Measurements from ENCODE around the gene TSPOAP1.
"Not testable (repeated sequence)": the region's sequence is repeated elsewhere in the genome, so short reads cannot be mapped to it uniquely, and the experiment has no call there.

Gene TSPOAP1

GRCh38 chr17:58362368-58363014 lies 33.9 kb upstream of the TSPOAP1 start:
- no peak for DNase-seq

- peak; percentile 95 for DNase-seq
These were observed 31.9 kb upstream of the TSPOAP1 start for GRCh38 chr17:58360296-58361063.

- no peak for DNase-seq
These were observed 30.0 kb upstream of the TSPOAP1 start for GRCh38 chr17:58358408-58359172.

- peak; percentile 42 for DNase-seq
These were observed 29.0 kb upstream of the TSPOAP1 start for GRCh38 chr17:58357312-58358297.

- DNase-seq: no peak
These were observed 27.6 kb upstream of the TSPOAP1 start for GRCh38 chr17:58356231-58356630.

- no peak for DNase-seq
These were observed 26.1 kb upstream of the TSPOAP1 start for GRCh38 chr17:58354541-58355216.

- peak; percentile 55 for DNase-seq
These were observed 24.8 kb upstream of the TSPOAP1 start for GRCh38 chr17:58353389-58353825.

- peak; percentile 79 for DNase-seq
These were observed 24.2 kb upstream of the TSPOAP1 start for GRCh38 chr17:58352596-58353388.

- peak; percentile 97 for DNase-seq
These were observed 23.4 kb upstream of the TSPOAP1 start, which contains the start of gene SUPT4H1 for GRCh38 chr17:58351831-58352595. TSS of gene SUPT4H1 (minus strand) at chr17:58352201. CDS start at chr17:58352135, 66 bp downstream.

GRCh38 chr17:58351182-58351581 lies 22.6 kb upstream of the TSPOAP1 start:
- DNase-seq: no peak

GRCh38 chr17:58348038-58348437 lies 19.4 kb upstream of the TSPOAP1 start:
- no peak for DNase-seq

- DNase-seq: no peak
These were observed 16.9 kb upstream of the TSPOAP1 start for GRCh38 chr17:58345500-58345899.

GRCh38 chr17:58344791-58345157 lies 16.2 kb upstream of the TSPOAP1 start:
- DNase-seq: peak; percentile 56

- DNase-seq: peak; percentile 75
These were observed 15.6 kb upstream of the TSPOAP1 start for GRCh38 chr17:58344047-58344790.

GRCh38 chr17:58343131-58343530 lies 14.5 kb upstream of the TSPOAP1 start:
- DNase-seq: no peak

- DNase-seq: no peak
These were observed 13.4 kb upstream of the TSPOAP1 start for GRCh38 chr17:58341861-58342475.

GRCh38 chr17:58341136-58341860 lies 12.7 kb upstream of the TSPOAP1 start:
- DNase-seq: not testable (repeated sequence)

- no peak for DNase-seq
These were observed 11.8 kb upstream of the TSPOAP1 start for GRCh38 chr17:58340405-58340876.
